Right hindlimb (tissue), 1 donor: ENCODE results near the gene PLA2G4A.
A peak's percentile ranks its signal among the peaks of the same experiment; 100 is the strongest.

Experiments used
- DNase-seq: peaks from one replicate; pipeline ENCODE4 v3.0.0-alpha.2; 2018

The PLA2G4A gene

GRCh38 chr1:186923486-186923885 lies 94.7 kb downstream of the PLA2G4A start:
- DNase-seq, result no peak

GRCh38 chr1:186925881-186926669 lies 97.3 kb downstream of the PLA2G4A start:
- no peak for DNase-seq

DNA sequence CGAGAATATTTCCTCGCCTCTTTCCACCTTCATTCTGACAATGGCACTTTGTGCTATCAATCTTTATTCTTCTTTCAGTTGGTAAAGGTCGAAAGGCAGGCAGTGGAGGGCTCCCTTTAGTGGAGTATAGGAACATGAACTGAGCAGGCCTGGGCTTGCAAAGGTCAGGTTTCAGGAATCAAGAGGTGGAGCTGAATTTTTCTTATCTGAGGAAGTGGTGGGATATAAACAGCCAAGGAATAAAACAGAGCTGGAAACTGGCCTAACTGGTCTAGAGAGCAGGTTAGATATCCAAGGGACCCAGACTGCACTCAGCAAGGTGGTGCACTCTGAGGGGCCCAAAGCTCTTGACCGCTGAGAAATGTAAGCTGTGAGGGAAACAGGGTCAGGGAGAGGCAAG lies 99.1 kb downstream of the PLA2G4A start:
- DNase-seq, result no peak

DNA sequence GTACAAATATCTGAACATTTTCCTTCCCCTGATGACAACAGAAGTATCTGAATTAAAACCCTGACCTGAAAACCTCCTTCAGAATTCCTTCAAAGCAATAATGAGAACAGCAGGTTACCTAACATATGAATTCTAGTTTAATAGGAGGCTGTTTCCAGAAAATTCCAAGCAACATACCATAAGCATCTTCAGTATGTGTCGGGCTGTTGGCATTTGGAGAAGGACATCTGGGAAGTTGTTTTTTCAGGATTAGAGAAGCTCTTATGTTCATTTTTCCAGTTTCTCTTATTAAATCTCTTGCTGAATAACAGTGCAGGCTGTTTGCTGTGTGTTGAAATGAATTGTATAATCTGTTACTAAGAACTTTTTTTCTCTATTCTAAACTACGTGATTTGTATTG lies 101.5 kb downstream of the PLA2G4A start:
- no peak for DNase-seq

DNA sequence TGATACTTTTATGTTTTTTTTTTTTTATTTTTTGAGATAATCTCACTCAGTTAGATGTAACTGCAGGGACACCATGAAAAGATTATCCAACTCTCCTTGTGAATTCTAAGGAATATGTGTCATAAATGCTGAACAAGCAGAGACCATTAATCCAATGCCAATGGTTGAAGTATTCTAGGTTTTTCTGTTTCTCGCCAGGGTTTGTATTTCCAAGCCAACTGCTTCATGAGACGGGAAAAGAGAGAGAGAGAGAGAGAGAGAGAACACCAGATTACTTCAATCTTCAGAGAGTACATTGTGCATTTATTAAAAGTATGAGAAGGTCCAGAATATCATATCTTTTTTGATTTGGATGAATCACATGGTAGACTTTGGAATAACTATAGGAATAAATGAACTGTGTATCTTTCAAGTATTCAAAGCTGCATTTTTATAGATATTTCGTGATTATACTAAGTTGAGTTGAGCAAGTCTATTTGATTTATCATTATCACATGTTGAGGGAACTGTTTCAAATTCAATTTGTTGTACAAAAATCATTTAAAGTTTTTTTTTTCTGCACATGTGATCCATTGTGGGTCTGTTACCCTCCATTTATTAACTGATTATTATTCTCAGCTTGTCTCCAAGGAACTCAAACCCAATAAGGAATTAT lies 108.4 kb downstream of the PLA2G4A start:
- no peak for DNase-seq

DNA sequence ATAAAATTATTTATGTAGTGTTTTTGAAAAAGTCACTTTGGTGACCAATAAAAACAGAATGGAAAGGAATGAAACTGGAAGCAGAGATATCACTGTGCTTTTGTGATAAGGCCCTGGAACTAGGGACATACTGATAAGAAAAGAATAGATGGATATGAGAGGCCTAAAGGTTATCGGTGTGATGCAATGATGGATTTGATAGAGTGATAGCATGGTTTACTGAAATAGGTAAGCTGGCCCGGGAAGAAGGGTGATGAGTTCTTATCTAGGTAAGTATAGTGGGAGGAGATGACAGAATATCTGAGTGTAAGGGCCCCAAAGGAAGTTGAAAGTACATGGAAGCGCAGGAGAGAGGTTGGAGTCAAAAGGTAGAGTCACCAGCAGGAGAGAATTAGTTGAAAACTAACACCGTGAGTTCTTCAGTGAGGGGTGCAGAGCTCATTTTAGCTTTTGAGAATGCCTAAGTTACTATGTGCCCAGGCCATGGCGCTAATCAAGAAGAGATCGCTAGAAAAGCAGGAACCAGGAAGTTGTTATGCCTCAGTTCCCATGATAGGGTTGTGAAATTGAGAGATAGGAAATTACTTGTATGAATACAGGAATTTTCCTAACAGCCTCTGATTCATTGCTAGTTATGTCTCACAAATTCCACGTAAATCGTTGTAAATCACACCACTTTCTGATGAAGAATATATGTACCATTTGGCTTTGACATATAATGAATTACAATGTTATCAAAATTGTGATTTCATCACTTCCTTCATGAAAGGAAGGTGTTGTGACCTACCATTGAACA lies 115.3 kb downstream of the PLA2G4A start:
- DNase-seq, result no peak

GRCh38 chr1:186945146-186945545 lies 116.4 kb downstream of the PLA2G4A start:
- DNase-seq, result no peak

DNA sequence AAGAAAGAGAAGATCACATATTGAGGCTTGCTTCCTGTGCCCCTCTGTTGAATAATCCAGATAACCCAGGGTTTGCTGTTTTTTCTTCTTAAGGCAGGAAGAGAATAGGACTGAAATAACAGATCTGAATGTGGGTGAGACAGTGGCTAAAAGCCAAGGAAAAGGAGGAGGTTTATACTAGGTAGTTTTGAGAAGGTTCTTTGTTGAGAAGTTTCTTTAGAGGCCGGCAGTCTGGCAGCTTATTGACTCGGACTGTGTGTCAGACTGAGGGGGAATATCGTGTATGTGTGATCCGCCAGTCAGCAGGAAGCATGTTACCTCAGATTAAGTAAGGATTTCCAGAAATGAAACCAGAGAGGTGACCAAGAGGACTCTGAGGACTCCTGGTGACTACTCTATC lies 119.8 kb downstream of the PLA2G4A start:
- no peak for DNase-seq

GRCh38 chr1:186949173-186949572 lies 120.4 kb downstream of the PLA2G4A start:
- DNase-seq, result no peak

- DNase-seq, result no peak
Measured at GRCh38 chr1:186950547-186950946, 121.8 kb downstream of the PLA2G4A start.

DNA sequence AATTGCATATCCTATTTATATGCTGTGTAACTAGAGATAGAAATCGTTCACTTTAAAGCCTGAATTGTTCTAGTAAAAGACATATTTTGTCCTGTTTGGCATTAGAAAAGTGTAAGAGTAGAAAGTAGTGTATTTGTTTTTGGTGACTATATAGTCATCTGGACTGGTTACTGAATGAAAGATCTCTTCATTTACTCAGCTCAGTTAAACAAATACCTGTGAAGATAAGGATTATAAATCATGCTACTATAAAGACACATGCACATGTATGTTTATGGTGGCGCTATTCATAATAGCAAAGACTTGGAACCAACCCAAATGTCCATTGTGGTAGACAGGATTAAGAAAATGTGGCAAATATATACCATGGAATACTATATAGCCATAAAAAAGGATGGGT lies 125.1 kb downstream of the PLA2G4A start:
- DNase-seq, result no peak

GRCh38 chr1:186957314-186957713 lies 128.6 kb downstream of the PLA2G4A start:
- DNase-seq, result peak; percentile 51

DNA sequence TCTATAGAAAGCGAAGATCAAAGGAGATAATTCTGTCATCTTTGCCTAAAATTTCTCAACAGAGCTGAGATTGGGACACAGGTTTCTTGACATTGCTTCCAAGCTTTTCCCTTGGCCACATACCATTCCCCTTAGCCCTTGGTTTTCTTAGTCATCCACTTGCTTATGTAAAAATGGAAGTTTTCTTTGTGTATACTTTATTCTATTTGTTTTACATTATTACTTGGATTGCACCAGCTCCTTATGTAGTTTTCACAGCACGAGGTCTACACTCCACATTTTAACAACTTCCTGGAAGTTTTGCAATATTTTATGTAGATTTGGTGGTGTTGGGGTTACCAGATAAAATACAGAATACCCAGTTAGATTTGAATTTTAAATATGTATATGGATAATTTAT lies 129.8 kb downstream of the PLA2G4A start:
- no peak for DNase-seq

- DNase-seq, result no peak
Measured at GRCh38 chr1:186960861-186961260, 132.1 kb downstream of the PLA2G4A start.

DNA sequence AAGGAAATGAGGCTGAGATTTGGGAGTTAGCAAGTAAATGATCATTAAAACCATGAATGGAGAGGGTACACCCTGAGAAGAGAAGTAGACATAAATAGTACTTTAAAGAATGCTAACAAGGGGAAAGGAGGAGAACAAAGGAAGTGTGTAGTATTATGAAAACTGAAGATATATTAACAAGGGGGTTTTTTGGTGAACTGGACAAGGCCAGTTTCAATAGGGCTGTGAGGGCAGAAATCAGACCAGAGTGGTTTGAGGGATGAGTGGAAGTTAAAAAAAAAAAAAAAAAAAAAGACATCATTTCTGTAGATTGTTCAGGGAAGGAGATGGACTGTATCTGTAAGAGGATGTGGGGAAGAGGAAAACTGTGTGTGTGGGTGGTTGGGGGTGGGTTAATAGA lies 137.1 kb downstream of the PLA2G4A start:
- no peak for DNase-seq

DNA sequence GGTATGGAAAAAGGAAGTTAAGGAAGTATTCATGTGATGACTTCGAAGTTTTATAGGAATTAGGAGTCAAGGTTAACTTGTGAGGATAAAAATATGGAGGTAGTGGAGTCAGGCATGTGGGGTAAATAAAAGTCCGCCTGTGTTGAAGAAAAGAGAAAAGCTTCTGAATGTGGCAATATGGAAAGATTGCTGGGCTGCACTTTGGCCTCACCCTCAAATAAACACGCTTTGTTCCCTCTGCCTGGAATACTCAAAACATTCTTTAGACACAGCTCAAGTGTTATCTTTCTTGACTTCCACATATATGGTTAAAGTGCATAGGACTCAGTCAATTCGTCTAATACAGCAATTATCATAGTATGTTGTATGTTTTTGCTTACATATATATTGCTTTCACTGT lies 137.7 kb downstream of the PLA2G4A start:
- DNase-seq, result no peak

GRCh38 chr1:186967656-186968394 lies 139.1 kb downstream of the PLA2G4A start:
- no peak for DNase-seq

GRCh38 chr1:186974774-186975181 lies 146.0 kb downstream of the PLA2G4A start:
- no peak for DNase-seq

GRCh38 chr1:186975220-186975619 lies 146.5 kb downstream of the PLA2G4A start:
- DNase-seq, result no peak

DNA sequence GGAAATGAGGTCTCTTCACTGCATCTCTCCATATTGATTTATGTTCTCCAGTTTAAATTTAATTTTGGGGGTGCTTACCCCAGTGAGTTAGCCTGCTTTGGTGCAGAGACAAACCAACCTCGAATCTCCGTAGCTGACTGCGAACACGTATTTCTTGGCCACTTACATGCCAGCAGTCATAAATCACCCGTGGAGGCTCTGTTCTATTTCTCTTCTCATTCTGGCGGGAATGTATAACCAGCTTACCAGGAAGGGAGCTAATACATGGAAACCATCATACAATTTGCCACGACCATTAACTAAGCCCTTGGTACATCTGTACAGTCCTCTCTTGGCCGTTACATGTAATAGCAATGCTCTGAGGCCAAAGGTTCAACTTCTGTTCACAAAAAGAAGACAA lies 148.0 kb downstream of the PLA2G4A start:
- DNase-seq, result no peak

DNA sequence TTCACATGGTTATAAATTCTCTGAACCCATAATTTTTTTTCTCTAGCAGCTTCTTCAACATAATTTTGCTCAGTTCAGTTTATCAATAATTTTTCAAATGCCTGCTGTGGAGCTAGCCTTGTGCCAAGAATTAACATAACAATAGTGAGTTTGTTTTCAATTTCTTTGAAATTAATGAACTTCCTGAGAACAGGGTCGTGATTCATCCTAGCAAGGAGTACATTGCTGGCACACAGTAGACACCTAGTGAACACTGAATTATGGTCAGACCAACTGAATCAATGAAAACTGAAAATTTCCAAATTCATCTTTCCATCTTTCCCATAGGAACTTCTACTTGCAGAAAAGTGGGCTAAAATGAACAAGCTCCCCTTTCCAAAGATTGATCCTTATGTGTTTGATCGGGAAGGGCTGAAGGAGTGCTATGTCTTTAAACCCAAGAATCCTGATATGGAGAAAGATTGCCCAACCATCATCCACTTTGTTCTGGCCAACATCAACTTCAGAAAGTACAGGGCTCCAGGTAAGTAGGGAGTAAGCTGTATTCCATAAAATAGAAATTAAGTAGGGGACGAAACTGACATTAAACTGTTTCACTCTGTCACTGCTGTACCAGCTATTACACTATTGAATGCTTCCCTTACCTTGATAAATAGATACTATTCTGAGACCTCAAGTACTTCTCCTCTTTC lies 148.7 kb downstream of the PLA2G4A start:
- DNase-seq, result no peak
